Fibroblast of mammary gland (primary cell): ENCODE results near the gene GRIN3A.

Experiments used
- DNase-seq: peaks from one replicate; pipeline ENCODE4 v3.0.0-alpha.2; 2010; ENCODE audit warnings: low read depth
- H3K4me3 ChIP-seq: 2 replicates; pipeline ENCODE4 v1.5.1; 2011; ENCODE audit warnings: low read depth, mild to moderate bottlenecking, low read length, moderate library complexity; ENCODE audit not compliant: control insufficient read depth
- CTCF ChIP-seq: conservative IDR thresholded peaks from 2 replicates; pipeline ENCODE4 v1.5.1; 2011; ENCODE audit warnings: low read depth, low read length, inconsistent platforms; ENCODE audit not compliant: control insufficient read depth, insufficient read depth

GRIN3A gene

GRCh38 chr9:101738566-101739183 lies at the start of gene GRIN3A:
TSS of gene GRIN3A (minus strand) at chr9:101738647. CDS start at chr9:101737979, 668 bp downstream.
- H3K4me3 ChIP-seq: no peak within 1 kb of the TSS
- no peak for DNase-seq
- TF ChIP-seq CTCF: peak; percentile 2

- no peak overlapping the region for H3K4me3 ChIP-seq
- DNase-seq: no peak
- TF ChIP-seq CTCF: no peak
Observed at GRCh38 chr9:101787891-101788290, 49.4 kb upstream of the GRIN3A start.

- no peak for TF ChIP-seq CTCF
- no peak for DNase-seq
Observed at GRCh38 chr9:101778332-101778731, 39.9 kb upstream of the GRIN3A start.

GRCh38 chr9:101764472-101764871 lies 26.0 kb upstream of the GRIN3A start:
- no peak for DNase-seq
- TF ChIP-seq CTCF: no peak

More at GRCh38 chr9:101778332-101778731, 39.9 kb upstream of the GRIN3A start:
- no peak overlapping the region for H3K4me3 ChIP-seq

GRCh38 chr9:101758304-101758930 lies 20.0 kb upstream of the GRIN3A start:
- TF ChIP-seq CTCF: no peak
- peak; percentile 31 for DNase-seq

More at GRCh38 chr9:101764472-101764871, 26.0 kb upstream of the GRIN3A start:
- H3K4me3 ChIP-seq: no peak overlapping the region

GRCh38 chr9:101753716-101754115 lies 15.3 kb upstream of the GRIN3A start:
- no peak for DNase-seq
- no peak overlapping the region for H3K4me3 ChIP-seq
- no peak for TF ChIP-seq CTCF

More at GRCh38 chr9:101758304-101758930, 20.0 kb upstream of the GRIN3A start:
- H3K4me3 ChIP-seq: no peak overlapping the region
